Measurements from ENCODE around the gene TSEN54.
A peak's percentile ranks its signal among the peaks of the same experiment; 100 is the strongest.
"Not testable (repeated sequence)": the region's sequence is repeated elsewhere in the genome, so short reads cannot be mapped to it uniquely, and the experiment has no call there.

Gene TSEN54

GRCh38 chr17:75518983-75519537 is 2.7 kb downstream of the TSEN54 start:
- no peak for DNase-seq (ENCODE audit: low spot score)

DNA sequence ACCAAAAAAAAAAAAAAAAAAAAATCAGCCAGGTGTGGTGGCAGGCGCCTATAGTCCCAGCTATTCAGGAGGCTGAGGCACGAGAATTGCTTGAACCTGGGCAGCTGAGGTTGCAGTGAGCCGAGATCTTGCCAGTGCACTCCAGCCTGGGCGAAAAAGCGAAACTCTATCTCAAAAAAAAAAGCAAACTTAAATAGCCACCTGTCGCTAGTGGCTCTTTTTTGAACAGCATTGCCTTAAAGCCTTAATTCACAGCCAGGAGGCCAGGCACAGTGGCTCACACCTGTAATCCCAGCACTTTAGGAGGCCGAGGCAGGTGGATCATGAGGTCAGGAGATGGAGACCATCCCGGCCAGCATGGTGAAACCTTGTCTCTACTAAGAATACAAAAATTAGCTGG is 4.1 kb downstream of the TSEN54 start:
- not testable (repeated sequence) for DNase-seq (ENCODE audit: low spot score)

- DNase-seq (ENCODE audit: low spot score): no peak
Observed at GRCh38 chr17:75521290-75521689, 5.0 kb downstream of the TSEN54 start.

DNA sequence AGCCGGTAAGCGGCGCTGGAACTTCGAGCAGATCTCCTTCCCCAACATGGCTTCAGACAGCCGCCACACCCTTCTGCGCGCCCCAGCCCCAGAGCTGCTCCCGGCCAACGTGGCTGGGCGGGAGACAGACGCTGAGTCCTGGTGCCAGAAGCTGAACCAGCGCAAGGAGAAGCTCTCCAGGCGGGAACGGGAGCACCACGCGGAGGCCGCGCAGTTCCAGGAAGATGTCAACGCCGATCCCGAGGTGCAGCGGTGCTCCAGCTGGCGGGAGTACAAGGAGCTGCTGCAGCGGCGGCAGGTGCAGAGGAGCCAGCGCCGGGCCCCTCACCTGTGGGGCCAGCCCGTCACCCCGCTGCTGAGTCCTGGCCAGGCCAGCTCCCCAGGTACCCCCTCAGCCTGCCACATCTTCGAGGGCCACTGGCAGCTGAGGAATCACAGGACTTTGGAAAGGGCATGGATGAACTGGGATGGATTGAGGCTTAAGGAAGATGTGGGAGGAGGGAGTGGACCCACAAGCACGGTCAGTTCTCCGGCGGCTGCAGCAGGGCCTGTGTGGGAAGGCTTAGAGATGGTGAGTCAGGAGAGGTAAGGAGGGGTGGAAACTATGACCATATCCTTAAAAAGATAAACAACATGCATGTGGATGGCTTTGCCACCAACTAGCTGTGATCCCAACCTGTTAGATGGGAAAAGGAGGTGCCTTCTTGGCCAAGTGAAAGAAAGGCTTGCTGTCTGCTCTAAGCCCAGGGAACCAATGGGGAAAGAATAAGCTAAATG is 5.8 kb downstream of the TSEN54 start:
- no peak for DNase-seq (ENCODE audit: low spot score)

DNA sequence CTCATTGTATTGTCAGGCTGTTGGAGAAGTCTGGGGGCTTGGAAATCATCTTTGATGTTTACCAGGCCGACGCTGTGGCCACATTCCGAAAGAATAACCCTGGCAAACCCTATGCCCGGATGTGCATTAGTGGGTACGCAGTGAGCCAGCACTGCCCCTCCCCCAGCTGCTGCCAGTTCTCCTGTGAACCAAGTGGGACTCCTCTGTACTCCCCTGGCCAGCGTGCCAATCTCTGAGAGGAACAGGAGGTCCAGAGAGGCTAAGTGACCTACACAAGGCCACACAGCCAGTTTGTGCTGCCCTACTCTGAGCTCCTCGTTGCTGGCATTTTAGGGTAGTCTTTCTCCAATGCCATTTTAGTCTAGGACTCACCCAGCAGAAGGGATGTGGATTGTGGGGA is 7.3 kb downstream of the TSEN54 start:
- no peak for DNase-seq (ENCODE audit: low spot score)

DNA sequence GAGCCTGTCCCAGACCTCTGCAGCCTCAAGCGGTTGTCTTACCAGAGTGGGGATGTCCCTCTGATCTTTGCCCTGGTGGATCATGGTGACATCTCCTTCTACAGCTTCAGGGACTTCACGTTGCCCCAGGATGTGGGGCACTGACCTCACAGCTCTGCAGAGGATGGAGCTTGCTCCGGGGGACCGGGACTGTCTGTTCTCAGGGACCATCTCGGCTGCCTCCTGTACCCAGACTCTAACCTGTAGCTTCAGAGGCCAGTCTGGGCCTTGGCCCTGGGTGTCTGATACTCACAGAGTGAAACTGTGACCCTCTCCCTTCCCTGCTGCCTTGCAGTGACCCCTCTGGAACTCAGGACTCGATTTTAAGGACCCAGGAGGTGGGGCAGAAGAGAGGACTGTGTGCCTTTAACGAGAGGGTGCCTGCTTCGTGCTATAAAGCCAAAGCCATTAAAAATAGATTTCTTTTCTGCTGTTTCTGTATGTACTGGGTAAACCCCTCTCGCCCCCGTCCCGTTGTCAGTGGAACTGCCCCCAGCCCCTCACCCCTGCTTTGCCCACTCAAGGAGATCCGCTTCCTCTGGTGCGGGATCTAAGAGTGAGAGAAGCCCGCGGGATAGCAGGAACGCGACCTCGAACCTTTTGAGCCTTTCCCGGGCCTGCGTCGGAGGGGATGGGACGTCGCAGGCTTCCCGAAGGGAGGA is 8.1 kb downstream of the TSEN54 start:
- DNase-seq (ENCODE audit: low spot score): no peak

DNA sequence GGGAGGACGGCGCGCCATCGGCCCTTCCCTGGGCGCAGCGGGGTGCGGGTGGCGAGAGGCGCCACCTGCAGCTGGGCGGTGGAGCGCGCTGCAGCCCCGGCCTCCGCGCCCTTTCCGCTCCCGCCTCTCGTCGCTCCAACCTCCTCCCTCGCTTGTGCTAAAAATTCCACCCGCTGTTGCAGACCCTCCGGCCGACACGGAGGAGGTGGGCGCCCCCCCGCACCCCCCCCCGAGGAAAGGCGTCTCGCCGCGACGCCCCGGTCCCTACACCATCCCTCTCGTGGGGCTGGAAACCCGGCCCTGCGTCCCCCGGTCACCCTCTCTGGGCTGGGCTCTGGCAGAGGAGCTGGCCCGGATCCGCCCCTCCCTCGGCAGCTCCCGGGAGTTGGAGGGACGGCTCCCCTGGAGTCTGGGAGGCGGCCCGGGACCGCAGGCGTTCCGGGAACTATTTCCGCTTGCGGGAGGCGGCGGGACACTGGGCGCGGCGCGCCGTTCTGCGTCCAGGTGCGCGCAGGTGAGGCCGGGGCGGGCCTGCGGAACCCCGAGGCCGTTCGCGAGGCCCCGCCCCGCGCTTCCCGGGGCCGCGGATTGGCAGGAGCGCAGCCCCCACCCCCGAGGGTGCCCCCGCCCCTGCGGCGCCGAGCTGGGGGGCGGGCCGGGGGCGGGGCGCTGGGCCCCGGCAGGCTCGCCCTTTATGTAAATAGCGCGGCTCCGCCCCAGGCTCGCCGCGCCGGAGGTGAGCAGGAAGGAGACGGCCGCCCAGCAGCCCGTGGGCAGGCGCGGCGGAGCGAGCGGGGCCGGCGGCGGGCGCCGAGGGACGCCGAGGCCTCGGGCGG is 8.9 kb downstream of the TSEN54 start, which contains the start of gene LLGL2:
Gene LLGL2 (plus strand): TSS at position 728 of the 836 bp plus-strand sequence. CDS start 17,730 bp downstream, outside the sequence.
- peak; percentile 76 for DNase-seq (ENCODE audit: low spot score)

GRCh38 chr17:75525806-75526554 is 9.7 kb downstream of the TSEN54 start:
- DNase-seq (ENCODE audit: low spot score): no peak

GRCh38 chr17:75526555-75527270 is 10.4 kb downstream of the TSEN54 start:
- no peak for DNase-seq (ENCODE audit: low spot score)

GRCh38 chr17:75530837-75531720 is 14.8 kb downstream of the TSEN54 start:
- no peak for DNase-seq (ENCODE audit: low spot score)

GRCh38 chr17:75531721-75532072 is 15.4 kb downstream of the TSEN54 start:
- DNase-seq (ENCODE audit: low spot score): no peak

GRCh38 chr17:75535119-75535537 is 18.8 kb downstream of the TSEN54 start:
- no peak for DNase-seq (ENCODE audit: low spot score)

DNA sequence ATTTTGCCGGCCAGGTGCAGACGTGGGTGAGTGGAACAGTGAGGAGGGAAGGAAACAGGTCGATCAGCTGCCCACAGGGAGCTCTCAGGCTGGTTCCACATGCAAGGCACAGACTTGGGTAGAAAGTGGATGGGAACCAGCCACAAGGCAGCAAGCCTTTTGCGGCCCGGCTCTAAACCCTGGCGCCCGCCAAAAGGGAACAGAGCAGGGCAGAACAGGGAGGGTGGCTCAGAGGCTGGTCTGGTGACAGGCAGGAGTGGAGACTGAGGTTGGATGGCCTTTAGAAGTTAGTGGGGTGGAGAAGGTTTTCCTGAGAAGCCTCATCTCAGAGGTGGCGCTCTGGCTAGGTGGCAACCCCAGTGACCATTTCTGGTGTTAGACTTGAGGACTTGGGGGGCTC is 19.5 kb downstream of the TSEN54 start:
- no peak for DNase-seq (ENCODE audit: low spot score)

GRCh38 chr17:75536366-75536765 is 20.0 kb downstream of the TSEN54 start:
- no peak for DNase-seq (ENCODE audit: low spot score)

- no peak for DNase-seq (ENCODE audit: low spot score)
Observed at GRCh38 chr17:75539967-75540729, 23.8 kb downstream of the TSEN54 start.

DNA sequence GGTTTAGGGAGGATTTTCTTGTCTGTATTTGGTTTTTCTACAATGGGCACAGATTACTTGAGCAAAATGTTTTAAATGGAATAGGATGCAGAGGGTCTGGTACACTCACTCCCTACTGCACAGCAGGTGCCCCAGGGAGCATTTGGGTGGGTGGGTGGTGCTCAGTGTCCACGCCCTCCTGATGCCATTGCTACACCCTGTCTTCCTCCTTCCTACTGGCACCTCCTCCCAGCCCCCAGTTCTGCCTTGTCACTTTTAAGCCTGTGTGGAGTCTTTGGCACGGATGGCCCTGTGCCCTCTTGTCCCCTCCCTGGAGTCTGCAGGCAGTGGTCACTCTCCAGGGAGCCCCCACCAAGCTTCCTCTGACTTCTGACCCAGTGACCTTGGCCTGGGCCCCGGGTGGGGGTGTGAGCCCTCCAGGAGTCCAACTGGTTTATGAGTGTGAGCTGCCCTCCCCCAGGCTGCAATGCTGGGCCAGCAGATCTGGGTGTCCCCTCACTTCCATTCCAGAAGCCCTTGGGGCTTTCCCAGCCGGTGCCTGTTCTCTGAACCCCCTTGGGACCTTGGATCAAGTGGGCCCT is 24.7 kb downstream of the TSEN54 start:
- no peak for DNase-seq (ENCODE audit: low spot score)

DNA sequence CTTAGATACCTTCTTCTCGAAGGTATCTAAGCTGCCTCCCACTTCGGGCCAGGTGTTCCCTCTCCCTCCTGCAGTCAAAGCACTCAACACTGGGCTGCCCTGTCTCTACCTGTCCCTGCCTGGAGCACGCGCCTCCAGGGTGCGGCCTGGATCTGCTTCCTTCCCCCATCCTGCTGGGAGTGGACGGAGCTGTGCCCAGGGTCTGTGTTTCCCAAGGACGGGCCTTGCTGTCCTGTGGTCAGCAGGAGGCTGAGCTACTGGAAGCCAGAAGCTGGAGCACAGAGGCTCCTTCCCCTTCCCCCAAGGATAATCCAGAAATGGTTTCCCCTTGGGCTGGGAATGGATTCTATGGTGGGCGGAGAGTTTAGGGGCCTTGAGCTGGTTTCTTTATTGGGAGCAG is 25.9 kb downstream of the TSEN54 start:
- no peak for DNase-seq (ENCODE audit: low spot score)

- DNase-seq (ENCODE audit: low spot score): no peak
Observed at GRCh38 chr17:75542728-75543336, 26.5 kb downstream of the TSEN54 start.

All from COLO829 (cell line).